Measurements from ENCODE around the gene AGAP3.

Gene AGAP3

DNA sequence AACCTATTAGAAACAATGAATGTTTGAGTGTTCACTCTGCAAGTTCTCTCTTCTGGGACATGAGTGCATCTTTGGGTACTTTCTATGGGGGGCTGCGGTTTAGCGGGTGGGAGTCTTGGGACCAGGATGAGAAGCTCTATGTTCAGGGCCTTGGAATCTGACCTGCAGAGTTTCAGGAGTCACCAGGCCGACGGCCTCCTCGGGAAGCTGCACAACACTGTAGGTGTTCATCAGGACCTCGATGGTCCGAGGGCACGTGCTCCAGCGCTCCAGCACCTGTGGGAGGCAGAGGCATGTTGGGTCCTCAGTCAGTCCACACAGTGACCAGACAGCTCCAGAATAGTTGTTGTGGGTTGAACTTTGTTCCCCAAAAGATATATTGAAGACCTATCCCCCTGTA is 90.1 kb downstream of the AGAP3 start:
- TF ChIP-seq, protein P1, sequence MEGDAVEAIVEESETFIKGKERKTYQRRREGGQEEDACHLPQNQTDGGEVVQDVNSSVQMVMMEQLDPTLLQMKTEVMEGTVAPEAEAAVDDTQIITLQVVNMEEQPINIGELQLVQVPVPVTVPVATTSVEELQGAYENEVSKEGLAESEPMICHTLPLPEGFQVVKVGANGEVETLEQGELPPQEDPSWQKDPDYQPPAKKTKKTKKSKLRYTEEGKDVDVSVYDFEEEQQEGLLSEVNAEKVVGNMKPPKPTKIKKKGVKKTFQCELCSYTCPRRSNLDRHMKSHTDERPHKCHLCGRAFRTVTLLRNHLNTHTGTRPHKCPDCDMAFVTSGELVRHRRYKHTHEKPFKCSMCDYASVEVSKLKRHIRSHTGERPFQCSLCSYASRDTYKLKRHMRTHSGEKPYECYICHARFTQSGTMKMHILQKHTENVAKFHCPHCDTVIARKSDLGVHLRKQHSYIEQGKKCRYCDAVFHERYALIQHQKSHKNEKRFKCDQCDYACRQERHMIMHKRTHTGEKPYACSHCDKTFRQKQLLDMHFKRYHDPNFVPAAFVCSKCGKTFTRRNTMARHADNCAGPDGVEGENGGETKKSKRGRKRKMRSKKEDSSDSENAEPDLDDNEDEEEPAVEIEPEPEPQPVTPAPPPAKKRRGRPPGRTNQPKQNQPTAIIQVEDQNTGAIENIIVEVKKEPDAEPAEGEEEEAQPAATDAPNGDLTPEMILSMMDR (conservative IDR thresholded peaks at IDR 0.05), result no peak
- no peak for TF ChIP-seq ZFX (IDR thresholded peaks at IDR 0.05)
- no peak overlapping the region for H3K27ac ChIP-seq

GRCh38 chr7:151177310-151177709 is 91.0 kb downstream of the AGAP3 start:
- H3K27ac ChIP-seq, result no peak overlapping the region
- TF ChIP-seq, protein P1 (conservative IDR thresholded peaks at IDR 0.05), result no peak
- TF ChIP-seq ZFX (IDR thresholded peaks at IDR 0.05), result no peak

GRCh38 chr7:151178236-151178635 is 92.0 kb downstream of the AGAP3 start:
- no peak overlapping the region for H3K27ac ChIP-seq
- no peak for TF ChIP-seq ZFX (IDR thresholded peaks at IDR 0.05)

GRCh38 chr7:151178831-151179230 is 92.6 kb downstream of the AGAP3 start:
- no peak overlapping the region for H3K27ac ChIP-seq
- no peak for TF ChIP-seq ZFX (IDR thresholded peaks at IDR 0.05)
- TF ChIP-seq, protein P1 (conservative IDR thresholded peaks at IDR 0.05), result no peak

GRCh38 chr7:151179287-151179860 is 93.1 kb downstream of the AGAP3 start:
- TF ChIP-seq ZFX (IDR thresholded peaks at IDR 0.05), result no peak
- TF ChIP-seq, protein P1 (conservative IDR thresholded peaks at IDR 0.05), result no peak
- no peak overlapping the region for H3K27ac ChIP-seq

DNA sequence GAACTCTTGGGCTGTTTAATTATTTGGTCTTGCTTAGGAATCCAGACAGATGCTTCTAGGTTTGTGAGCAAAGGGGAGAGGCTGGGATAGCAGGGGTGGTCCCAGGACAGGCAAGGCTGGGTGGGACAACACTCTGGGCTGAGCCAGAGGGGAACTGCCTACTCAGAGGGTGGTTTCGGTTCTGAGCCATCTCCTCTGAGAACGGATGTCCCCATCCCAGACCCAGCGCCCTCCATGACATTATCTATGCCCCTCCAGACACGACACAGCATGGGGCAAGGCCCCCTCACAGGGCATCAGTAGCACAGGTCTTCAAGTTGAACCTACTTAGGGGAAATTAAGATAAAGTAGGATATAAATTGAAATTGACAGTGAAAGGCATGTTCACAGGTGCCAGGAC is 93.7 kb downstream of the AGAP3 start:
- no peak for TF ChIP-seq ZFX (IDR thresholded peaks at IDR 0.05)
- TF ChIP-seq, protein P1 (conservative IDR thresholded peaks at IDR 0.05), result no peak

GRCh38 chr7:151181011-151181431 is 94.7 kb downstream of the AGAP3 start:
- TF ChIP-seq, protein P1 (conservative IDR thresholded peaks at IDR 0.05), result no peak
- no peak for TF ChIP-seq ZFX (IDR thresholded peaks at IDR 0.05)
- no peak overlapping the region for H3K27ac ChIP-seq

More for the DNA sequence above, 93.7 kb downstream of the AGAP3 start:
- no peak overlapping the region for H3K27ac ChIP-seq

Measured in C4-2B (cell line).